Measurements from ENCODE around the gene C11orf21. TPM values are rescaled to one million over a fixed set of nuclear protein-coding genes. Genes with fewer than 3 reads are reported as not detected.

Gene C11orf21
- total RNA-seq, 1 donor from 2014 or later: 0.51 TPM

DNA sequence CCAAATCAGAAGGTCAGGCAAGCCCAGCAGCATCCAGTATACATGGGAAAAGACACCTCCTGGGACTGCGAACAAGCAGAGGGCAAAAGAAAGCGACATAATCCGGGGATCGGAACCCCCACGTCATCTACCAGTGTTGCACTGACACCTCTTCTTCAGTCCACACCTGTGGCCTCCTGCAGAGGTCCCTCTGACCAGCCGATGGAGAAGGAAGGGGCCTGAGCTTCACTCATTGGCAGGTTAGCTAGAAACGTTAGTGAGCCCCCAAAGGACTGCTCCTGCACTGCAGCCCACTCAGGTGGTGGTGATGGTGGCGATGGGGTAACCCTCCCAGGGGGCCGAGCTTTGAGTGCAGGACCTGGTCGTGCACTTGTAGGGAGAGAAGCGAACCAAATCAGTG is 53.5 kb downstream of the C11orf21 start:
- Mint-ChIP-seq H3K9me3 (peaks cover 6% of the 10 kb centered on the region), H3K27ac (no peak overlapping the region), H3K4me1 (ENCODE audit: unreplicated experiment) (peaks cover 6% of the 10 kb centered on the region), H3K36me3 (no peaks in the 10 kb centered on the region), H3K27me3 (peaks cover 9% of the 10 kb centered on the region), H3K4me3 (no peak overlapping the region)
- TF ChIP-seq, protein P1, sequence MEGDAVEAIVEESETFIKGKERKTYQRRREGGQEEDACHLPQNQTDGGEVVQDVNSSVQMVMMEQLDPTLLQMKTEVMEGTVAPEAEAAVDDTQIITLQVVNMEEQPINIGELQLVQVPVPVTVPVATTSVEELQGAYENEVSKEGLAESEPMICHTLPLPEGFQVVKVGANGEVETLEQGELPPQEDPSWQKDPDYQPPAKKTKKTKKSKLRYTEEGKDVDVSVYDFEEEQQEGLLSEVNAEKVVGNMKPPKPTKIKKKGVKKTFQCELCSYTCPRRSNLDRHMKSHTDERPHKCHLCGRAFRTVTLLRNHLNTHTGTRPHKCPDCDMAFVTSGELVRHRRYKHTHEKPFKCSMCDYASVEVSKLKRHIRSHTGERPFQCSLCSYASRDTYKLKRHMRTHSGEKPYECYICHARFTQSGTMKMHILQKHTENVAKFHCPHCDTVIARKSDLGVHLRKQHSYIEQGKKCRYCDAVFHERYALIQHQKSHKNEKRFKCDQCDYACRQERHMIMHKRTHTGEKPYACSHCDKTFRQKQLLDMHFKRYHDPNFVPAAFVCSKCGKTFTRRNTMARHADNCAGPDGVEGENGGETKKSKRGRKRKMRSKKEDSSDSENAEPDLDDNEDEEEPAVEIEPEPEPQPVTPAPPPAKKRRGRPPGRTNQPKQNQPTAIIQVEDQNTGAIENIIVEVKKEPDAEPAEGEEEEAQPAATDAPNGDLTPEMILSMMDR (conservative IDR thresholded peaks at IDR 0.05): no peak
- no peak for DNase-seq (ENCODE audit: extremely low spot score, unreplicated experiment)

DNA sequence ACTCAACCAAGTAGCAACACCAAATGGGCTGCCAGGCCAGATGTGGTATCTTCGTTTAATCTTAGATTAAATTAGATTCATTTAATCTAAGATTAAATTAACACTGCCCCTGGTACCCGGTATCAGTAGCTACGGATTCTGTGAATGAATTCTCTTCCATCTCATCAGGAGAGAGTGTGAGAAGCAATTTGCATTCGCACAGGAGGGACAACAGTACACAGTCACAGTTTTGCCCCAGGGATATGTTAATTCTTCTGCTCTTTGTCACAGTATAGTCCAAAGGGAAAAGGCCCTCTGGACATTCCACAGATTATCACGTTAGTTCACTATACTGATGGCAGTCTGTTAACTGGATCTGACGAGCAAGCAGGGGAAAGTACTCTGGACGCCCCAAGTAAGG is 54.2 kb downstream of the C11orf21 start:
- H3K36me3 Mint-ChIP-seq: no peaks in the 10 kb centered on the region
- peaks cover 6% of the 10 kb centered on the region for H3K4me1 Mint-ChIP-seq (ENCODE audit: unreplicated experiment)
- TF ChIP-seq, protein P1 (conservative IDR thresholded peaks at IDR 0.05): no peak
- DNase-seq (ENCODE audit: extremely low spot score, unreplicated experiment): no peak
- H3K27me3 Mint-ChIP-seq: peaks cover 9% of the 10 kb centered on the region
- no peak overlapping the region for H3K4me3 Mint-ChIP-seq
- no peak overlapping the region for H3K27ac Mint-ChIP-seq
- H3K9me3 Mint-ChIP-seq: peaks cover 6% of the 10 kb centered on the region

Other genes starting within 250 kb of the C11orf21 start
- 2,350 and 3,865 TPM in 2 replicates for gene IGF2, start 162.5 kb downstream of the C11orf21 start, total RNA-seq (ENCODE audit: low replicate concordance)
- gene INS, start 140.7 kb downstream of the C11orf21 start, total RNA-seq (ENCODE audit: low replicate concordance): 1,584 and 3,976 TPM in 2 replicates
- 2.2 and 11.1 TPM in 2 replicates for gene TH, start 130.1 kb downstream of the C11orf21 start, total RNA-seq (ENCODE audit: low replicate concordance)
- 5.6 and 13.6 TPM in 2 replicates for gene ASCL2, start 31.3 kb downstream of the C11orf21 start, total RNA-seq (ENCODE audit: low replicate concordance)
- 2.6 and 7.2 TPM in 2 replicates for gene TSPAN32, start 95 bp upstream of the C11orf21 start, total RNA-seq (ENCODE audit: low replicate concordance)
- 350 and 438 TPM in 2 replicates for gene CD81, start 75.4 kb upstream of the C11orf21 start, total RNA-seq (ENCODE audit: low replicate concordance)
- gene TSSC4, start 98.8 kb upstream of the C11orf21 start, total RNA-seq (ENCODE audit: low replicate concordance): 59.0 and 59.7 TPM in 2 replicates
- 0.21 and 0.46 TPM in 2 replicates for gene TRPM5, start 142.6 kb upstream of the C11orf21 start, total RNA-seq (ENCODE audit: low replicate concordance)
- gene KCNQ1, start 143.1 kb upstream of the C11orf21 start, total RNA-seq (ENCODE audit: low replicate concordance): 3.7 and 4.8 TPM in 2 replicates